IMR-90 (cell line): ENCODE results near the gene GPR39. TPM values are rescaled to one million over a fixed set of nuclear protein-coding genes. Genes with fewer than 3 reads are reported as not detected.

Experiments
- ATAC-seq: fragments of 200-7000 bp; cut with Tn5 transposase; 2 replicates; pipeline ENCODE4 v1.9.1; 2020; ENCODE audit warnings: low read depth, mild to moderate bottlenecking, moderate library complexity
- BruUV-seq: library from RNA; stranded (reverse); fragments of 400-500 nt; replicated peaks from 2 replicates; lab custom pipeline; 2021; lab: Mats Ljungman, UMichigan
- CTCF ChIA-PET: fragments of 300-600 bp; formaldehyde crosslinking; extraction: SDS; loops from one replicate; lab custom pipeline; 2021; ENCODE audit warnings: antibody characterized with exemption; lab: Yijun Ruan, JAX
- POLR2A ChIA-PET: fragments of 300-600 bp; sonication (Branson Sonifier 250); formaldehyde crosslinking; loops from one replicate; lab custom pipeline; 2022; ENCODE audit warnings: antibody characterized with exemption; ENCODE audit not compliant: unreplicated experiment; lab: Charles Lee
- DNase-seq: peaks from one replicate; pipeline ENCODE4 v3.0.0; 2013
- H2AFZ ChIP-seq: replicated peaks from 2 replicates; pipeline ENCODE3; 2013; ENCODE audit warnings: low read length, mild to moderate bottlenecking; ENCODE audit not compliant: poor library complexity
- H2AK5ac ChIP-seq: 2 replicates; pipeline ENCODE4 v1.6.1; 2013; ENCODE audit warnings: low read depth, low read length, inconsistent platforms
- H2AK9ac ChIP-seq: replicated peaks from 2 replicates; pipeline ENCODE3; 2013; ENCODE audit warnings: mild to moderate bottlenecking, low read depth, low read length, moderate library complexity; ENCODE audit not compliant: poor library complexity
- H2BK120ac ChIP-seq: 2 replicates; pipeline ENCODE4 v1.6.1; 2013; ENCODE audit warnings: low read depth, low read length, inconsistent platforms
- H2BK15ac ChIP-seq: 3 replicates; pipeline ENCODE4 v1.6.1; 2013; ENCODE audit warnings: low read depth, low read length, inconsistent platforms
- H2BK20ac ChIP-seq: 2 replicates; pipeline ENCODE4 v1.6.1; 2013; ENCODE audit warnings: low read depth, mild to moderate bottlenecking, inconsistent platforms, low read length, moderate library complexity
- H2BK5ac ChIP-seq: 2 replicates; pipeline ENCODE4 v1.6.1; 2013; ENCODE audit warnings: mild to moderate bottlenecking, low read depth, low read length, inconsistent platforms; ENCODE audit not compliant: poor library complexity, severe bottlenecking
- H3K14ac ChIP-seq: replicated peaks from 2 replicates; pipeline ENCODE4 v1.6.1; 2013; ENCODE audit warnings: low read depth, low read length, inconsistent platforms
- H3K18ac ChIP-seq: 2 replicates; pipeline ENCODE4 v1.6.1; 2013; ENCODE audit warnings: low read depth, low read length, control low read depth
- H3K23ac ChIP-seq: 2 replicates; pipeline ENCODE4 v1.6.1; 2013; ENCODE audit warnings: low read depth, low read length, inconsistent platforms
- H3K27ac ChIP-seq: 2 replicates; pipeline ENCODE4 v1.5.1; 2013; ENCODE audit warnings: mild to moderate bottlenecking, control low read depth, low read length; ENCODE audit not compliant: insufficient read depth
- H3K27me3 ChIP-seq: 2 replicates; pipeline ENCODE4 v1.6.1; 2013; ENCODE audit warnings: low read length; ENCODE audit not compliant: control insufficient read depth, insufficient read depth
- H3K36me3 ChIP-seq: 2 replicates; pipeline ENCODE4 v1.6.1; 2013; ENCODE audit warnings: low read length, mixed read lengths; ENCODE audit not compliant: control insufficient read depth, insufficient read depth
- H3K4ac ChIP-seq: 2 replicates; pipeline ENCODE4 v1.6.1; 2013; ENCODE audit warnings: low read depth, low read length, inconsistent platforms
- H3K4me1 ChIP-seq: 2 replicates; pipeline ENCODE4 v1.6.1; 2013; ENCODE audit warnings: low read length, mixed read lengths; ENCODE audit not compliant: control insufficient read depth, insufficient read depth
- H3K4me2 ChIP-seq: 2 replicates; pipeline ENCODE4 v1.6.1; 2013; ENCODE audit warnings: low read depth, mild to moderate bottlenecking, control low read depth, low read length, moderate library complexity
- H3K4me3 ChIP-seq: 2 replicates; pipeline ENCODE4 v1.5.1; 2013; ENCODE audit warnings: low read depth, mild to moderate bottlenecking, control low read depth, low read length, moderate library complexity; ENCODE audit not compliant: insufficient read depth
- H3K56ac ChIP-seq: 2 replicates; pipeline ENCODE4 v1.6.1; 2013; ENCODE audit warnings: low read length, inconsistent platforms; ENCODE audit not compliant: insufficient read depth; ENCODE audit errors: extremely low read depth
- H3K79me1 ChIP-seq, 2 experiments: 2 replicates each; pipeline ENCODE4 v1.6.1; 2013; ENCODE audit warnings: low read length in 2 of 2, inconsistent platforms in 1 of 2, low read depth in 1 of 2
- H3K9ac ChIP-seq: 2 replicates; pipeline ENCODE4 v1.6.1; 2013; ENCODE audit warnings: low read depth, low read length, control low read depth
- H3K9me1 ChIP-seq: 2 replicates; pipeline ENCODE4 v1.6.1; 2013; ENCODE audit warnings: low read length, inconsistent platforms; ENCODE audit not compliant: insufficient read depth
- H3K9me3 ChIP-seq: 2 replicates; pipeline ENCODE4 v1.6.1; 2013; ENCODE audit warnings: low read length; ENCODE audit not compliant: control insufficient read depth, insufficient read depth
- H4K20me1 ChIP-seq: 2 replicates; pipeline ENCODE4 v1.6.1; 2013; ENCODE audit warnings: low read length, inconsistent platforms; ENCODE audit not compliant: insufficient read depth
- H4K5ac ChIP-seq: 2 replicates; pipeline ENCODE4 v1.6.1; 2013; ENCODE audit warnings: mild to moderate bottlenecking, low read depth, low read length, control low read depth
- H4K8ac ChIP-seq, 2 experiments: 2 replicates each; pipeline ENCODE4 v1.6.1; 2013; ENCODE audit warnings: low read depth in 2 of 2, low read length in 2 of 2, control low read depth in 1 of 2, inconsistent platforms in 1 of 2
- H4K91ac ChIP-seq: 2 replicates; pipeline ENCODE4 v1.6.1; 2013; ENCODE audit warnings: low read depth, low read length, inconsistent platforms; ENCODE audit not compliant: insufficient read depth
- BHLHE40 ChIP-seq: fragments of 150-350 bp; IDR thresholded peaks from 2 replicates; pipeline ENCODE4 v1.6.1; 2016; ENCODE audit warnings: mild to moderate bottlenecking, low read depth, low read length
- CEBPB ChIP-seq: IDR thresholded peaks from 2 replicates; pipeline ENCODE4 v1.6.1; 2012; ENCODE audit warnings: low read depth, low read length, improper control_type of control experiment
- CHD1 ChIP-seq: IDR thresholded peaks from 2 replicates; pipeline ENCODE4 v1.6.1; 2012; ENCODE audit warnings: low read depth, low read length, improper control_type of control experiment
- CTCF ChIP-seq: conservative IDR thresholded peaks from 2 replicates; pipeline ENCODE4 v1.5.1; 2012; ENCODE audit warnings: mild to moderate bottlenecking, low read depth, low read length, improper control_type of control experiment
- FOS ChIP-seq: fragments of 150-350 bp; IDR thresholded peaks from 2 replicates; pipeline ENCODE4 v1.6.1; 2016; ENCODE audit warnings: low read depth, low read length
- MAFK ChIP-seq: IDR thresholded peaks from 2 replicates; pipeline ENCODE4 v1.6.1; 2012; ENCODE audit warnings: low read depth, low read length, improper control_type of control experiment
- MAZ ChIP-seq: IDR thresholded peaks from 2 replicates; pipeline ENCODE4 v1.6.1; 2012; ENCODE audit warnings: low read depth, mild to moderate bottlenecking, low read length, improper control_type of control experiment, moderate library complexity, borderline replicate concordance
- NFE2L2 ChIP-seq: fragments of 150-350 bp; IDR thresholded peaks from 2 replicates; pipeline ENCODE4 v1.6.1; 2016; ENCODE audit warnings: low read depth, mild to moderate bottlenecking, low read length
- POLR2A ChIP-seq: IDR thresholded peaks from 2 replicates; pipeline ENCODE4 v1.6.1; 2012; ENCODE audit warnings: mild to moderate bottlenecking, low read depth, low read length
- RCOR1 ChIP-seq: IDR thresholded peaks from 2 replicates; pipeline ENCODE4 v1.6.1; 2012; ENCODE audit warnings: mild to moderate bottlenecking, low read length, improper control_type of control experiment; ENCODE audit not compliant: insufficient replicate concordance
- RFX5 ChIP-seq: IDR thresholded peaks from 2 replicates; pipeline ENCODE4 v1.8.0; 2012; ENCODE audit warnings: low read depth, mild to moderate bottlenecking, low read length, moderate library complexity
- SMC3 ChIP-seq: fragments of 150-350 bp; IDR thresholded peaks from 2 replicates; pipeline ENCODE4 v1.6.1; 2016; ENCODE audit warnings: low read depth, mild to moderate bottlenecking, antibody characterized with exemption, low read length, moderate library complexity
- USF2 ChIP-seq: fragments of 150-350 bp; IDR thresholded peaks from 2 replicates; pipeline ENCODE4 v1.6.1; 2017; ENCODE audit warnings: mild to moderate bottlenecking, antibody characterized with exemption, low read length, low read depth
- WGBS, 2 experiments: methylation state at CpG; one replicate each; pipeline versions ENCODE4 v1.1.5 to v1.1.7; 2013; ENCODE audit warnings: missing lambda C conversion rate in 2 of 2; ENCODE audit not compliant: insufficient read length in 1 of 2; ENCODE audit errors: extremely low coverage in 2 of 2; 5-methylcytosine and 5-hydroxymethylcytosine counted together
- dilution Hi-C: fragments of 300-500 bp; cut with HindIII; formaldehyde crosslinking; loops from one replicate; pipeline ENCODE4 v1.14.3; 2018; ENCODE audit warnings: low sequenced_read_pairs; ENCODE audit not compliant: unreplicated experiment
- in situ Hi-C: fragments of 300-500 bp; cut with MboI; formaldehyde crosslinking; loops from 3 replicates; pipeline ENCODE4 v1.14.3; 2019; ENCODE audit warnings: low sequenced_read_pairs, inconsistent platforms, mixed read lengths
- intact Hi-C: fragments of 100-400 bp; cut with micrococcal nuclease; formaldehyde crosslinking; loops from 2 replicates; pipeline ENCODE4 v1.10.0; 2022
- polyA plus RNA-seq, 3 experiments: library from polyadenylated mRNA; depleted of rRNA; stranded (reverse); fragments of >200 nt; gene quantifications; 2 replicates each; pipeline ENCODE4 v1.2.3, GENCODE V29; 2012; ENCODE audit warnings: low replicate concordance in 1 of 3
- total RNA-seq: library from RNA; depleted of rRNA; stranded (reverse); fragments of >200 nt; gene quantifications from 2 replicates; pipeline ENCODE4 v1.2.3, GENCODE V29; 2012

The GPR39 gene
- total and polyA plus RNA-seq, 2 of the 4 experiments (the other 2 are of a cell fraction), result 4.4 to 9.0 TPM

- Histone ChIP-seq H2BK15ac (no peak overlapping the region), H3K36me3 (no peaks in the 10 kb centered on the region), H3K4me1 (no peaks in the 10 kb centered on the region), H3K14ac (no peak overlapping the region), H4K91ac (no peak overlapping the region), H3K27me3 (peaks cover 2% of the 10 kb centered on the region; the same call in 1 of the 2 replicates), H2AK5ac (no peak overlapping the region), H2BK120ac (no peak overlapping the region), H2AK9ac (no peak overlapping the region), H3K4me3 (no peak overlapping the region), H4K5ac (no peak overlapping the region), H3K9ac (no peak overlapping the region), H3K27ac (no peak overlapping the region), H3K4ac (no peak overlapping the region), H4K20me1 (no peaks in the 10 kb centered on the region), H2BK20ac (no peak overlapping the region), H3K4me2 (no peak overlapping the region), H3K56ac (no peak overlapping the region), H3K23ac (no peak overlapping the region), H2BK5ac (no peak overlapping the region), H3K79me1 (no peaks in the 10 kb centered on the region), H3K18ac (no peak overlapping the region), H3K9me1 (no peaks in the 10 kb centered on the region), H3K9me3 (no peaks in the 10 kb centered on the region), H2AFZ (no peak overlapping the region), H4K8ac (no peak overlapping the region)
- in situ Hi-C loops, result no loop called here
- BruUV-seq, result no TSS peak
- ATAC-seq (no peak), DNase-seq (no peak)
- dilution Hi-C loops, result no loop called here
- WGBS, 2 experiments, result no CpG with 5 or more reads among the region's 4 CpGs
- POLR2A ChIA-PET, result no interaction called here
- CTCF ChIA-PET, result no interaction called here
- no peak for TF ChIP-seq USF2
- no peak for TF ChIP-seq POLR2A
- TF ChIP-seq MAZ, result no peak
- no peak for TF ChIP-seq CTCF
- TF ChIP-seq CEBPB, result no peak
- TF ChIP-seq NFE2L2, result no peak
- no peak for TF ChIP-seq RFX5
- no peak for TF ChIP-seq CHD1
- no peak for TF ChIP-seq SMC3
- no peak for TF ChIP-seq FOS
- no peak for TF ChIP-seq BHLHE40
- no peak for TF ChIP-seq MAFK
- no peak for TF ChIP-seq RCOR1
- intact Hi-C loops, result no loop called here
Measured at GRCh38 chr2:132496555-132496954, 80.0 kb downstream of the GPR39 start.
